Suprapubic skin (tissue), 3 donors: ENCODE data around the gene KDM5B.

Experiments
- CTCF ChIP-seq, 2 donors: fragments of 200-600 bp in 1 of 2; fragments of 450-650 bp in 1 of 2; sonication (generic) in 1 of 2; IDR thresholded peaks; one replicate each; pipeline ENCODE4 v1.5.1; 2016 to 2019; ENCODE audit warnings: antibody characterized with exemption in 2 of 2, mild to moderate bottlenecking in 1 of 2, moderate library complexity in 1 of 2
- EP300 ChIP-seq: sonication (generic); formaldehyde crosslinking; IDR thresholded peaks from one replicate; pipeline ENCODE4 v1.6.1; 2017; ENCODE audit warnings: antibody characterized with exemption

DNA sequence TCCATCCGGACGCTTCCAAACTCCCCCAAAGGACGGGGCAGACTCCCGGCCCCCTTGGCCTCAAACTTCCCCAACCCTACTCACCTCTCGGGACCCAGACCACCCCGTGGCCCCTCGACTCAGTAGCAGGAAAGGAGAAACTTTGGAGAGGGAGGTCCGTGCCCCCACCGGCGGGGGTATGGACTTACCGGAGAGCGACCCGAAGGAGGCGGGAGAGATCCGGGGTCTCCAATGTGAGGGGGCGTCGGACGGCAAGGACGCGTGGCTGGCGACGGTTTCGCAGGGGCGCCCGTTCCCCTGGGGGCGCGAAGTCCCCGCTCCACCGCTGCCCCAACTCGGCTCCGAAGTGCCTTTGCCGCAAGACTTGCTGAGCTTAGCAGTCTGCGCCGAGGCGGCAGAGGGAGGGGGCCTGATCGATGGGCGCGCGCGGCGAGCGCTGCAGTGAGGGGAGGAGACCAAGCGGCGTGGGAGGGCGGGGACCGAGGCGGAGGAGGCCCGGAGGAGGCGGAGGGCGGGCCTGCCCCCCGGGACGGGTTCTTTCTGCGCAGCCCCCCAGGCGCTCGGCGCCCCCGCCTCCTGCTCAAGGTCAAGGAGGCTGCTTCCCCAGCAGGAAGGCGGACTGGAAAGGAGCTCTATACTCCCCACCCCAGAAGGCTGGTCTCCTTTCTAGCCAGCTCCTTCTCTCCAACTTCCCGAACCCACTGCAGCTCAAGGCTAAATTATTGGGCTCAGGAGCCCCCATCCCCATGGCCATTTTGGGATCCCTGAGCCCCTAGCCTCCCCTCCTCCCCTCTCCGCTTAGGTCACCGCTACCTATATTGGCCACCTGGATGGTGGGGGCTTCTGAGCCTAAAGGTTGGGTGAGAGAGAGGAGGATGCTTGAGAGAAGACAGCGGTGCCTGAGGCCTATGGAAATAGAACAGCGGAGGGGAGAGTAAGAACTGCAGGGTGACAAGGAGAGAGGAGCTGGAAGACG lies 97.9 kb downstream of the KDM5B start, which contains the start of gene SYT2:
- no peak for TF ChIP-seq CTCF (IDR thresholded peaks at IDR 0.05)
- no peak for TF ChIP-seq EP300
